Measurements from ENCODE around the gene TRIM65.
A peak's percentile ranks its signal among the peaks of the same experiment; 100 is the strongest.
"Not testable (repeated sequence)": the region's sequence is repeated elsewhere in the genome, so short reads cannot be mapped to it uniquely, and the experiment has no call there.

Gene TRIM65

DNA sequence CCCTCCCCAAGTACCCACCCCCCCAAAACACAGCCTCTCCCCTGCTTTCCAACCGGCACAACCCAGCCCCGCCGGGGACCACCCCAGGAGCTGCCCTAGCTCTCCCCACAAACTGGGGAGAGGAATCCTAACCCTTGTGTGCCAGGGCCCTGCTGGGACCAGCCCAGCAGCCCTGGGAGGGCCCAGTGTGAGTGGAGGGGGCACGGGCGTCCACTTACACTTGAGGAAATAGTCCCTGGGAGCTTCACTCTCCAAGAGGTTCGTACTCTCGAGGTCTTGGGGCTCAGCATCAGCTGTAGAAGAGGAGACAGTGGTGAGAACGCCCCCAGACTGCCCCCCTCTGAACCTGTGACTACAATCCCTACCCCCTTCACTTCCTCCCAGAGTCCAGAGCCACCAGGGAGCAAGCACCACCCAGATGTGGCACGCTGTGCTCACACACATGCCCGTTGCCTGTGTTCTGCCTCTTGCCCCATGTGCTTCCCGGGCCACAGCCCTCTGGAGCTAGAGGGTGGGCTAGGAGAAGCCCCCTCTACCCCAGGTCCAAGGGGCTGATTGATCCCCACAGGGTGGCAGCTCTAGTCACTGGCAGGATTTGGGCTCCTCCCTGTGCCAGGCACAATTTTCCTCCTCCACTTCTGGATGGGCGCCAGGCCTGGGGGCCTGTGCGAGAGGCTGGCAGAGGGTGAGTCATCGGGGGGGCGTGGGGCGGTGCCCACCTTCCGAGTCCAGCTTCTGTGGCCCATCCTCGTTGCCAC is 21.4 kb downstream of the TRIM65 start:
- peak in 1 of 2 donors; percentile 27 for DNase-seq

DNA sequence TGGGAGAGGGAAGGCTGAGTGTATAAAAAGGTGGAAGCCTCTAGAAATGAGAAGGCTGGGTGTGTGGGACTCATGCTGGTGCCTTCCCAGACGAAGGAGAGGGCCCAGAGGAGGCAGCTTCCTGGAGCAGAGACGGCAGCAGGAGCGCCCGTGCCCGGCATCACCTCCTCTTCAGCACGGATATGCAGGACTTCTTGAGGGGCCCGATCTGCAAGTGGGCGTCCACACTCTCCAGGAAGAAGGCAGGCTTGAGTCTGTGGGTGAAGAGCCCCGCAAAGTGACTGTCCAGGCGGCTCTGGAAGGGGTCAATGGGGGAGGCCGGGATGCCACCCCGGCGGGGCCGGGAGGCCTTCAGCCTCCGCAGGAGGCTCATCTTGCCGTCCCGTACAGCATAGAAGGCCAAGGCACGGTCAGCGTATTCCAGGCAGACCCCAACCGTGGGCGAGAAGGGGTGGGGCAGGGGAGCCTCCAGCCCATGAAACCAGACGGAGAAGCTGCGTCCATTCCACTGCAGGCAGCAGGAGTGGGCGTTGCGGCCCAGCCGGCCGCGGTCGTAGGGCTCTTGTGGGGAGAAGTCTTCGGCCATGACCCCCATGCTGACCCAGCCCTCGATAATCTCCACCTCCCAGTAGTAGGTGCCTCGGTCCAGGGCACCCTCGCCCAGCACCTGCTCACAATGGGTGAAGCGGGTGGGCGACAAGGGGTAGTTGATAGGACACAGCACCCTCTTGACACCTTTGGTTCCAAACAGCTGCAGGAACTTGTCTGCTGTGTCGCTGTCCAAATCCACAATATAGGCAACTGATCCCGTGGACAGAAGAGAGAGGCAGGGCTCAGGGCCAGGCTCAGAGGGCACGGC is 22.2 kb downstream of the TRIM65 start:
- DNase-seq = no peak

DNA sequence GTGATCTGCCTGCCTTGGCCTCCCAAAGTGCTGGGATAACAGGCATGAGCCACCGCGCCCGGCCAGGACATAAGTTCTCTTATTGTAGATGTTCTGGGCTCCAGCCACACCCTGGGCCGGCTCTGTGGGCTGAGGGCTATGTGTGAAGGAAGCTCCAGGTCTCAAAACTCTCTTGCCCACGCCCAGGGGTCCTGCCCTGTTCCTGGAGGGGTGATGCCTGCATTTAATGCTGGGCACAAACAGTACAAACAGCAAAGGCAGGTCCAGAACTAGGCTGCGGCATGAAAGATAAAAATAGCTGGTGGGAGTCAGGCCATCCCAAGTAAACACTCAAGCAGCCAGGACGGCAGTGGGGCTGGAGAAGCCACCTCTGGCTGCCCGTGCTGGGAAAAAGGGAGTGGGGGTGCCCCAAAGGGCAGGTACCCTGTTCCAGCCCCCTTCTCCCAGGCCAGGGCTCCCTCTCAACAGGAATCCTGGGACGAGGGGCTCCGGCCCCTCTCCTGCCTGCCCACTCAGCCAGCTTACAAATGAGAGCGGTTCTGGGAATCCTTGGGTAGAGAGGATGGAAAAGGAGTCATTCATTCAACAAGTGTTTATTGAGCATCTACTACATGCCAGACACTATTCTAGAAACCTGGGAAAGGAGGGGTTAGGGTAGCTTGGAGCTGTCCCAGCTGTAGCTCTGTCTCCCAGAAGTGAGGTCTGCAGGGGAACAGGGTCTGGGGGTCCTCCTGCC is 23.0 kb downstream of the TRIM65 start:
- no peak for DNase-seq

DNA sequence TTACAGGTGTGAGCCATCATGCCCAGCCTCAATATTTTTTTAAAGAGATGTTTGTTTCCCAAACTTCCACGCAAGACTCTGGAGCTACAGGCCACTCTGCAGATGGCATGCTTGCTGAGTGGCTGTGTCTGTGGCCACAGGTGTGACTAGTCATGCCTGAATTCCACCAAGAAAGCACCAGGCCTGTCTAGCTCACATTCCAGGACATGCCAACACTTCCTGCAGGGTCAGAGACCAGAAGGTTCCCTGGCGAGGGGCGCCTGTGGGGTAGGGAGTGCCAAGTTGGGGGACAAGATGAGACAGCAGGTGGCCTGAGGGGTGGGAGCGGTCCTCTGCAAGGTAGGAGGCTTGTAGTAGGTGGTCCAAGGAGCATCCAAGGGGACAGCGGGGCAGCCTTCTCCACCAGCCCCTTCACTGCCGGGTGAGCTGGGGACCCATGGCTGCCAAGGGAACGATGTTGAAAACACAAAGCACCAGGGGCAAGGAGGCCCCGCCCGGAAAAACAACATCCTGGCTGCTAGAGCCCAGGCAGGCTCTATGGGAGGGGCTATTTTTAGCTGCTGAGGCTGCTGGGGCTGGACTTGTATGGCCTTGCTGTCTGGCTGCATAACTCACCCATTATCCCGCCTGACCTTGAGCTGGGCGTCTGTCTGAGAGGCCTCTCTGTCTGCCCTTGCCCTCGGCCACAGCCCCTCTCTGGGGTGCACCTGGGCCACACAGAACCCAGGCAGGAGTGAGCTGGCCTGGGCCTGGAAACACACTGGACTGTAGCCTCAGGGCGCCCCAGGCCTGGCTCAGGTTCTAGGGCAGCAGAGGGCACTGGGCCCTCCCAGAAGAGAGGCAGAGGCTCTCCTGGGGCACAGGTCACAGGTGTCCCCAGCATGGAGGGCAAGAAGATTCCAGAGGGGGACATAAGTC is 24.1 kb downstream of the TRIM65 start:
- no peak for DNase-seq

DNA sequence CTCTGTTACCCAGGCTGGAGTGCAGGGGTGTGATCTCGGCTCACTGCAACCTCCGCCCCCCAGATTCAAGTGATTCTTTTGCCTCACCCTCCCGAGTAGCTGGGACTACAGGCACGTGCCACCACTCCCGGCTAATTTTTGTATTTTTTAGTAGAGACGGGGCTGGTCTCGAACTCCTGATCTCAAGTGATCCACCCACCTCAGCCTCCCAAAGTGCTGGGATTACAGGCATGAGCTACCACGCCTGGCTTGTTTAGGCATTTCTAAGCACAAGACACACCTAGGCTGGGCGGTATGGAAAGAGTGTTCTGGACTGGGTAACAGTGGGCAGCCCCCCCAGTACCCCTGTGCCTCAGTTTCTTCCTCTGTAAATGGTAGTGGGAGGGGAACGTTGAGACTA is 26.5 kb downstream of the TRIM65 start:
- not testable (repeated sequence) for DNase-seq

DNA sequence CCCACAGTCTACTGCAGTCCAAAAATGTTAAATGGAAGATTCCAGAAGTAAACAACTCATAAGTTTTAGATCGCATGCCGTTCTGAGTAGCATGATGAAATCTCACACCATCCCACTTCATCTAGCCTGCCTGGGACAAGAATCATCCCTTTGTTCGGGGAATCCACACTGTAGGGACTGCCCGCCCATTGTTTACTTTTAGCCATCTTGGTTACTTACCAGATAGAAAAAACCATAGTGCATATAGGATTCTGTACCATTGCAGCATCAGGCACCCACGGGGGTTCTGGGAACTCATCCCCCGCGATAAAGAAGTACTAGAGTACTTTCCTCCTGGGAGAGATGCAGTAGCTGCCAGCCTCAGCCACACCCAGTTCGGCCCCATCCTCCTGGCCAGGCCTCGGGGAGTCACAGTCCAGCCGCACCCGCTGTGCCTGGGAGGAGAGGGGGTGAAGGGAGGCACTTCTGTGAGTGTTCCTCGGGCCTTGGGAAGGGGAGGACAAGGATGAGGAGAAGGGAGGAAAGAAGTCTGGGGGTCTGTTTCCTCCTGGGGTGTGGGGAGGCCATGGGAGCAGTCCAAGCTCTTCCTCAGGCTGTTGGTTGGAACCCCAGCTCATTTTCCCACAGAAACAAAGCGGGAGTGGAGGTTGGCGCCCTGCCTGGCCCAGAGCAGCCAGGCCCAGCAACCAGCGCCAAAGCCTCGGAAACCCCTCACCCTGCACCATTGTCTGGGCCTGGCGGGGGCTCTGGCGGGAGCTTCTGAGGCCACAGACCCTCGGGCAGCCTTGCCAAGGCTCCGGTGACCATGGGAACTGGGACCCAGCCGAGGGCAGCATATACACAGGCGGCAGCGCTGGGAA is 27.2 kb downstream of the TRIM65 start:
- DNase-seq = no peak

DNA sequence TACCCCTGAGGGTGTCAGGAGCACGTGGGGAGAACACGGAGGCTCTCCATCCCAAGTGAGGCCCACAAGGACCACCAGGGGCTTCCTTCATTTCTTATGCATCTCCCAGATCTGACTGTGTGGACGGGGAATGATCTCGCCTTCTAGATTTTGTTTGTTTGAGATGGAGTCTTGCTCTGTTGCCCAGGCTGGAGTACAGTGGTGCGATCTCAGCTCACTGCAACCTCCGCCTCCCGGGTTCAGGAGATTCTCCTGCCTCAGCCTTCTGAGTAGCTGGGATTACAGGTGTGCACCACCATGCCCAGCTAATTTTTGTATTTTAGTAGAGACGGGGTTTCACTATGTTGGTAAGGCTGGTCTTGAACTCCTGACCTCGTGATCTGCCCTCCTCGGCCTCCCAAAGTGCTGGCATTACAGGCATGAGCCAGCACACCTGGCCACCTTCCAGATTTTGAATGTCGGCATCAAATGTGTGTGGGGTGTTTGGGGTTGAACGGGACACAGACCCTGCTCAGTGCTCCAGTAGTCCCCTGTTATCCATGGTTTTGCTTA is 27.9 kb downstream of the TRIM65 start:
- not testable (repeated sequence) for DNase-seq

DNA sequence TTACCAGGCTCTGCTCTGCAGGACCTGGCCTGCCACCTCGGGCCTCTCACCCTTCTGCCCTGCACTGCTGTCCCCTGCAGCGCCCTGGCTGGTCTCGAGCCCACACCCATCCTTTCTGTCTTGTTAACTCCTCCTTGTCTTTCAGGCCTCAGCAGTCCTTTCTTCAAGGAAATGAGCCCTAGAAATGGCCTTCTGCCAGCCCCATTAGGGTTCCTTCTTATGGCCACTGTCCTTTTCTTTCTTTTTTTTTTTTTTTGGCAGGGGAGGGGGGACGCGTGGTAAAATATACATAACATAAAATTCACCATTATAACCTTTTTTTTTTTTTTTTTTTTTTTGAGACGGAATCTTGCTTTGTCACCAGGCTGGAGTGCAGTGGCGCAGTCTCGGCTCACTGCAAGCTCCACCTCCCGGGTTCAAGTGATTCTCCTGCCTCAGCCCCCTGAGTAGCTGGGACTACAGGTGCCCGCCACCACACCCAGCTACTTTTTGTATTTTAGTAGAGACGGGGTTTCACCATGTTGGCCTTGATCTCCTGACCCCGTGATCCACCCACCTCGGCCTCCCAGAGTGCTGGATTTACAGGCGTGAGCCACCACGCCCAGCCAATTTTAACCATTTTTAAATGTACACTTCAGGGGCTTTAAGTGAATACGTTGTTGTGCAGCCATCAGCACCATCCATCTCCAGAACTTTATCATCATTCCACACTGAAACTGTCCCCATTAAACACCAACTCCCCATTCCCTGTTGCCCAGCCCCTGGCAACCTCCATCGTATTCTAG is 31.2 kb downstream of the TRIM65 start:
- not testable (repeated sequence) for DNase-seq

DNA sequence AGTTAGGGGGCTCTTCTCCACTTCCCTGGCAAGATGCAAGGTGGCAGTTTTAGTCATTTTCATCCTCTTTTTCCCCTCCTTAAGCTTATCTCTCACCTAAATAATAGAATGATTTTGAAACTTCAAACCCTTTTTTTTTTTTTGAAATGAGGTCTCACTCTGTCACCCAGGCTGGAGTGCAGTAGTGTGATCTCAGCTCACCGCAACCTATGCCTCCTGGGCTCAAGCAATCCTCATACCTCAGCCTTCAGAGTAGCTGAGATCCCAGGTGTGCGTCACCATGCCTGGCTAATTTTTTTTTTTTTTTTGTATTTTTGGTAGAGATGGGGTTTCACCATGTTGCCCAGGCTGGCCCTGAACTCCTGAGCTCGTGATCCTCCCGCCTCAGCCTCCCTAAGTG is 31.9 kb downstream of the TRIM65 start:
- DNase-seq = not testable (repeated sequence)

DNA sequence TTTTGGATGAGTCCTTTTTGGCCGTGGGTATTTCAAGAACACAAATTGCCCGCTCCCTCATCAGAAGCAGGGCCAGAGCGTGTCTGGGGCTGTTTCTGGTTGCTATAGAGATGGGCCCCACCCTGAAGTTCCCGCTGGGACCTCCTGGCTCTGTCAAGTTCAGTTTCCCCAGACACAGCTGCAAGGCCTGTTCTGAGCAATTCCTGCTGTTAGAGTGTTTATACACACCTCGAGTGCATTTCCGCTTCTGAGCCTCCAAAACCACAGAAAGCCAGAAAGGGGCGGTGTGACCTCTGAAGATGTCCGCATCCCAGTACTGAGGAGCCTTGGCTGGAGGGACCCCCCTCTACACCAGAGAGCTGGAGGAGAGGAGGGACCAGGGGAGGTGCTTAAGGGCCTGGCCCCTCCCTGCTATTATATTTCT is 32.3 kb downstream of the TRIM65 start:
- DNase-seq = peak; percentile 41 to 54

DNA sequence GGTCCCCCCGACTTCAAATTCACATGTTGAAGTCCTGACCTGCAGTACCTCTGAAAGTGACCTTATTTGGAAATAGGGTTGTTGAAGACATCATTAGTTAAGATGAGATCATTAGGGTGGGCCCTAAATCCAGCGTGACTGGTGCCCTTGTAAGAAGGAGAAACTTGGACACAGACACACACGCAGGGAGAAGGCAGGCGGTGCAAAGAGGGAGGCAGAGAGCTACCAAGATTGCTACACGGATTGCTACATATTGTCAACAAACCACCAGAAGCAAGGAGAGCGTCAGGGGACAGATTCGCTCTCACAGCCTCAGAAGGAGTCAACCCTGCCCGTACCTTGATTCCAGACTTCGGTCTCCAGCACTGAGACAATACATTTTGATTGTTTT is 34.8 kb downstream of the TRIM65 start:
- DNase-seq = no peak

DNA sequence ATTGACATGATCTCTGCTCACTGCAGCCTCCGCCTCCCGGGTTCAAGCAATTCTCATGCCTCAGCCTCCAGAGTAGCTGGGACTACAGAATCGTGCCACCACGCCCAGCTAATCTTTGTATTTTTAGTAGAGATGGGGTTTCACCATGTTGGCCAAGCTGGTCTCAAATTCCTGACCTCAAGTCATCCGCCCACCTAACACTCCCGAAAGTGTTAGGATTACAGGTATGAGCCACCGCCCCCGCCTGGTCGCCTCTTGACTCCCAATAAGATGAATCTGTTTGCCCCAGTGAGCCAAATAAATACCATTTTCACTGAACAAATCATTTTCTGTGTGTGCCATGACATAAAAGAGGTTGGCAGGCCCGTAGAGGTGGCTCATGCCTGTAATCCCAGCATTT is 37.4 kb downstream of the TRIM65 start:
- not testable (repeated sequence) for DNase-seq

DNA sequence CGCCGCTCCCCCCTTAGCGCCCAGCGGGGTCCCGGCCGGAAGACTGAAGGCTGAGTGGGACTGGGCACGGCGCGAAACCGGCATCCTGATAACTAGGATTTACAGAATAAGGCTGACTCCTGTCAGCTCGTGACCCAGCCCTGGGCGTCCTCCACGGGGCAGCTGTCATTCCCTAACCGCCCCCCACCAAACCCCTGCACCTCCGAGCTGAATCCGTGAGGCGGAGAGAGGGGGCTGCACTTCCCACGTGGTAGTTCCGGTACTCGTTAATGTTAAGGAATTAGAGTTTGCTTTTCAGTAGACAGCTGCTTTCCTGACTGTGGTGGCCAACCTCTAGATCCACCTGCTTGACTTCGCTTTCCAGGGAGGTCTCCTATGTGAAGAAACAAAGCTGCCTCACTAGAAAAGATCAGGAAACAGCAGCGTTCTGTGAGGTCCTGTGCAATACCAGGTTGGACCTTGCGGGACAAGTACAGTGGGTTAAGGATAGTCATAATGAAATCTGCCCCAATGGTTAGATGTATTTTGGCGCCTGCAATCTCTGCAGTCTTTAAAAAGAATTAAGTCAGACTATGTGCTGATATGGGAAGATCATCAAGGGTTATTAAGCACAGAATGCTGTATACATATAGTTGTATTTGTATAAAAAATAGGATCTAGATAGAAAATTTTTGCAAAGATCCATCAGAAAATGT is 40.5 kb downstream of the TRIM65 start:
- peak; percentile 30 to 38 for DNase-seq

DNA sequence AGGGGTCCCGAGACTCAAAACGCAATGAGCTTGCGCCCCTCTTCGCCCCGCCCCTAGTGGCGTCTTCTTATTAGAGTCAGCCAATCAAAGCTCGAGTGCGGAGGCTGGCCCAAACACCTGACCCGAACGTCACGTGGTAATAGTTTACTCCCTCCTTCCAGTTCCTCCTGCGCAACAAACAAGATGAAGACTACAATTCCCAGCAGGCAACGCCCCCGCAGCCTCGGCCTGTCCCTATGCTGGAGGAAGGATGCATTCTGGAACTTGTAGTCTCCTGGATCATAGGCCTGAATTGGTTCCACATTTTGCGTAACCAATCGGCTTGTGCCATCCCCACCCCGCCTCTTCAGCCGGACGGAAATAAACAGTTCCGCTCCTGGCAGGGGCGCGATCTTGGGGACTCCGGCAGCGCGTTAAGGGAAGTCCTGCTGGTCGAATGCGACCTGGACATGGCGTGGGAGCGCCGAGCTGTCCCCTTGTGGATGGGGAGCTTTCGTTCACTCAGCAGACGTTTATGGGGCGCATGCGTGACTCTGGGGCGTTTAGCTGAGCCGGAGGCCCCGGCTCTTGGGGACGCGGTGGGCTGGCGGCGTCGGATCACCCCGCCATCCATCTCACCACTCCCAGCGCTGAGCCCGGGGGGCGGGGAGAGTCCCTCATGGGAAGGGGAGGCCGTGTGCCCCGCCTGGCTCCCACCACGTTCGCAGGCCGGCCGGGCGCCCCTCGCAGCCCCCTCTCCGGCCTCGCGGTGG is 41.3 kb downstream of the TRIM65 start, which contains the start of gene WBP2:
Gene WBP2, minus strand, starts transcription at position 26 of the 752 bp plus-strand sequence. CDS start 38 bp downstream, outside the sequence.
- DNase-seq = peak; percentile 100

DNA sequence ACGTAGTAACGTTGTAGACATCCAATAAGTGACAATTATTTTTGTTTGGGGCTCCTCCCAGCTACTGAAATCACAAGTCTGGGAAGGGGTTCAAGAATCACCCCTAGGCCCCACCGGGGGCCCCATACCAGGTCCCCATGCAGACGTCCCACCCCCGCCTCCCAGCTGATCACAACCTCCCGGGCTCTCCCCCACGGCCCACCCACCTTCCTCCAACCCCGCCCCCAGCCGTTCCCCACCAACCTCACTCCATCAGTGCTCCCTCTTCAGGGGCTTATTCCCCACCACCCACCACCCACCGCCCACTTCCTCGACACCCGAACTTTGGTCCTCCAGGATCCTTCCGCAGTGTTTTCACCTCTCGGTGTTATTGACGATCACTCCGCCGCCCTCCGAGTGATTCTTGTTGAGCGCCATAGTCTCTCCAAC is 41.9 kb downstream of the TRIM65 start:
- no peak for DNase-seq

DNA sequence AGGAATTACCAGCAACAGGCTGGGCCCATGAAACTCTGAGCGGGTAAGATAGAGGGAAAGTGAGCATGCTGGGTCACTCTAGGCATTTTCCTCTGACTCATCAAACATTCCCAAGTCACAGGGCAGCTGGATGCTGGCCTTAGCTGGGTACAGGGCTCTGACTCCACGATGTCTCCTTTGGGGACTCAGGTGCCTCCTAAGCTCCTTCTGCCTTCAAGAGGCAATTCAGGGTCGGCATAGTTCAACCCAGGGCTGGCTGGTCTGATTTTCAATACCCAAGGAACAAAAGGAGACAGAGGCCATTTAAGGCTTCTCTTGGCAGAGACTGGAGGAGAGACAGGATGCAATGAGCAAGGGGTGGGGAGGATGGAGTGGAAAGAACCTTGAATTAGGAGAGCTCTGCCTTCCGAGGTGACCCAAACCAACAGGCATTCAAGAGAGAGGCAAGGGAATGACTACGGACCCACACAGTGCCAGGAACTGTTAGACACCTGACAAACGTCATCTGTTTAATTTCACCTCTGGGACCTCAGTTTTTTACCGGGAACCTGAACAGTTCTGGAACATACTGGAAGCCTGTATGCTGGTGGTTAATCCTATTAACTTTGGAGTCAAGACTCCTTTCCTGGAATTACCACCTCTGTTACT is 42.5 kb downstream of the TRIM65 start:
- DNase-seq = no peak

DNA sequence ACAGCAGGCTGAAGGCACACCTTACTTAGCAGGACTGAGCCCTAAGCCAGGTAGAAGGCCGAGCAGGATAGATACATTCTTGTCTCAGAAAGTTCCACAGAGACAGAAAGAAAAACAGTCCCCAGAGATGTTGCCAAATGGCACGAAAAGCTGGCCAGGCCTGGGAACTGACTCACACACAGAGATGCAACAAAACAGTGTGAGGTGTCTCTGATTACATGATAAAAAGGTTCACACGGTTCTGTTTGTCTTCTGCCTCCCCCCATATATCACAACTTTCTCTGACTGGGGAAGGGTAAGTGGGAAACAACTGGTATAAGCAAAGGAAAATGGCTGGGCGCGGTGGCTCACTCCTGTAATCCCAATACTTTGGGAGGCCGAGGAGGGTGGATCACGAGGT is 43.3 kb downstream of the TRIM65 start:
- DNase-seq = no peak

DNA sequence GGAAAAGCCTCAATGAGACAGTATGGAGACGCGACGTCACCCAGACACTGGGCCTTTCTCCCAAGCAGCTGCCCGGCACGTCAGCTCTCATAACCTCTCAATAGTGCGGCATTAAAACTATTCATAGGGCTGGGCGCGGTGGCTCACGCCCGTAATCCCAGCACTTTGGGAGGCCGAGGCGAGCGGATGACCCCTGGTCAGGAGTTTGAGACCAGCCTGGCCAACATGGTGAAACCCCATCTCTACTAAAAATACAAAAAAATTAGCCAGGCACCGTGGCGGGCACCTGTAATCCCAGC is 45.1 kb downstream of the TRIM65 start:
- not testable (repeated sequence) for DNase-seq
